Stimulated activated CD8-positive, alpha-beta memory T cell treated with anti-CD3 and anti-CD28 coated beads, Interleukin-4, amount 100 ng/mL, for 48 hours (primary cell): ENCODE data around the gene STAU1.
"Not testable (repeated sequence)": the region's sequence is repeated elsewhere in the genome, so short reads cannot be mapped to it uniquely, and the experiment has no call there.

Experiments used
- DNase-seq: peaks from one replicate; pipeline ENCODE4 v3.0.0-alpha.2; 2020

STAU1 gene

GRCh38 chr20:49199729-49200293, 11.7 kb upstream of the STAU1 start:
- no peak for DNase-seq

- DNase-seq = peak; percentile 8
Measured at GRCh38 chr20:49192944-49193518, 4.9 kb upstream of the STAU1 start.

GRCh38 chr20:49187330-49187850, 744 bp downstream of the STAU1 start:
- peak; percentile 49 for DNase-seq

- DNase-seq = peak; percentile 74
Measured at GRCh38 chr20:49186535-49187329, 1.4 kb downstream of the STAU1 start.

GRCh38 chr20:49185071-49185761, 2.9 kb downstream of the STAU1 start:
- no peak for DNase-seq

GRCh38 chr20:49184691-49185070, 3.5 kb downstream of the STAU1 start:
- DNase-seq = no peak

GRCh38 chr20:49184084-49184501, 4.0 kb downstream of the STAU1 start:
- DNase-seq = peak; percentile 17

- no peak for DNase-seq
Measured at GRCh38 chr20:49183444-49183843, 4.7 kb downstream of the STAU1 start.

GRCh38 chr20:49181265-49181877, 6.8 kb downstream of the STAU1 start:
- no peak for DNase-seq

GRCh38 chr20:49179368-49180277, 8.5 kb downstream of the STAU1 start:
- DNase-seq = no peak

- no peak for DNase-seq
Measured at GRCh38 chr20:49174183-49174582, 14.0 kb downstream of the STAU1 start.

- DNase-seq = no peak
Measured at GRCh38 chr20:49172413-49172812, 15.7 kb downstream of the STAU1 start.

GRCh38 chr20:49171909-49172308, 16.2 kb downstream of the STAU1 start:
- no peak for DNase-seq

- DNase-seq = no peak
Measured at GRCh38 chr20:49170714-49171113, 17.4 kb downstream of the STAU1 start.

GRCh38 chr20:49169547-49169946, 18.6 kb downstream of the STAU1 start:
- DNase-seq = no peak

GRCh38 chr20:49168864-49169263, 19.3 kb downstream of the STAU1 start:
- DNase-seq = not testable (repeated sequence)

- DNase-seq = no peak
Measured at GRCh38 chr20:49167811-49168507, 20.2 kb downstream of the STAU1 start.

GRCh38 chr20:49166534-49167449, 21.3 kb downstream of the STAU1 start:
- DNase-seq = no peak

- DNase-seq = no peak
Measured at GRCh38 chr20:49165611-49166010, 22.5 kb downstream of the STAU1 start.

GRCh38 chr20:49163696-49164095, 24.4 kb downstream of the STAU1 start:
- no peak for DNase-seq
